ENCODE measurements around the gene CRYBA1. TPM values are rescaled to one million over a fixed set of nuclear protein-coding genes. Genes with fewer than 3 reads are reported as not detected.

CRYBA1 gene
- total and polyA plus RNA-seq, 2 of the 8 experiments (the other 6 are each of a cell fraction or from before 2014, with no cell fraction given): not detected

DNA sequence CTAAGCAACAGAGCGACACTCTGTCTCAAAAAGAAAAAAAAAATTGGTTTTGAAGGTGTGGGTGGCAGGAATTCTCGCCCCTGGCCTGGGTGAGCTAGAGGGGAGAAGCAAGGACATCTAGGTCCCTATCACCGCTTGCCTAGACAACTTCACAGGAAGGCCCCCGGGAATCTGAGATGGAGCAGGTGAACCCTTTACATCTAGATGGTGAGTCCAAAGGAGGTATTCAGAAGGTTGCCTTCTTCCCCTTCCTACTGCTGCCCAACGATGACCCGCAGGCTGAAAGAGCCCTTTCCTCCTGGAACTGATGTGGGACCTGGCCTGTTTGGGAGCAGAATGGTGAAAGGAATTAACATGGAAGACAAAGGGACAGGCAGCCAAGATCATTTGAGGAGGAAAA, 1.3 kb upstream of the CRYBA1 start:
- Histone ChIP-seq H2BK15ac (ENCODE audit: low read length) (no peak overlapping the region), H4K91ac (replicated peaks; ENCODE audit: insufficient read length, low read length) (no peak overlapping the region)
- TF ChIP-seq HDAC2 (IDR thresholded peaks at IDR 0.05; ENCODE audit: borderline replicate concordance in 1 of 2, low read depth in 2 of 2, low read length in 2 of 2) (no peak), USF2 (IDR thresholded peaks at IDR 0.05; ENCODE audit: low read length) (no peak), CTBP2 (IDR thresholded peaks at IDR 0.05; ENCODE audit: borderline replicate concordance, insufficient read depth, insufficient read length, low read length) (no peak), NRF1 (IDR thresholded peaks at IDR 0.05; ENCODE audit: low read depth, low read length) (no peak), ZNF274 (IDR thresholded peaks at IDR 0.05; ENCODE audit: borderline replicate concordance, extremely low read depth, low read length) (no peak), RAD21 (IDR thresholded peaks at IDR 0.05 in 1 of 2, conservative IDR thresholded peaks at IDR 0.05 in 1 of 2; ENCODE audit: low read depth in 2 of 2, low read length in 2 of 2) (no peak), BACH1 (IDR thresholded peaks at IDR 0.05; ENCODE audit: low read length) (no peak), ASH2L (IDR thresholded peaks at IDR 0.05; ENCODE audit: low read length) (no peak), TBP (IDR thresholded peaks at IDR 0.05; ENCODE audit: low read depth, low read length) (no peak), SRF (IDR thresholded peaks at IDR 0.05; ENCODE audit: low read depth, low read length) (no peak), CHD1 (IDR thresholded peaks at IDR 0.05; ENCODE audit: low read depth, low read length) (no peak), SIX5 (IDR thresholded peaks at IDR 0.05; ENCODE audit: low read depth, low read length) (no peak), BCL11A (IDR thresholded peaks at IDR 0.05; ENCODE audit: low read depth in 2 of 2, low read length in 2 of 2) (no peak)

More for the DNA sequence above, 1.3 kb upstream of the CRYBA1 start:
- H3K36me3 ChIP-seq (ENCODE audit: control insufficient read depth in 2 of 4, insufficient read depth in 4 of 4, low read length in 3 of 4): no peaks in the 10 kb centered on the region
- peaks cover 7 to 11% (median 9%) of the 10 kb centered on the region in 4 experiments; a peak in 6 of 7 replicates for H3K4me1 ChIP-seq (replicated peaks in 1 of 4; ENCODE audit: control insufficient read depth in 3 of 4, insufficient read depth in 4 of 4, low read length in 3 of 4)
- WGBS, 2 experiments (ENCODE audit: extremely low coverage in 1 of 2, insufficient coverage in 1 of 2, insufficient read length in 1 of 2, insufficient replicate concordance in 2 of 2, low coverage in 1 of 2, low lambda C conversion rate in 2 of 2, missing lambda C conversion rate in 1 of 2): 89% methylated on average over 6 of the region's 6 CpGs; no CpG with 5 or more reads in 1 of the 2 experiments
- H3K23me2 ChIP-seq (ENCODE audit: low read depth, low read length): no peaks in the 10 kb centered on the region
- H3K9ac ChIP-seq (replicated peaks in 1 of 4; ENCODE audit: extremely low read depth in 1 of 4, low read depth in 3 of 4, low read length in 3 of 4): no peak overlapping the region
- H3K14ac ChIP-seq (ENCODE audit: insufficient read length): no peak overlapping the region
- no peak overlapping the region for H2AK5ac ChIP-seq (ENCODE audit: low read depth, low read length)
- no peak overlapping the region for H3K4me3 ChIP-seq (ENCODE audit: extremely low read depth in 1 of 4, insufficient read depth in 2 of 4, low read depth in 3 of 4, low read length in 4 of 4)
- H2BK5ac ChIP-seq (ENCODE audit: low read depth, low read length): no peak overlapping the region
- no peak overlapping the region for H3K4ac ChIP-seq (replicated peaks; ENCODE audit: insufficient read length, low read depth, low read length)
- H2AFZ ChIP-seq (ENCODE audit: low read length): no peak overlapping the region
- no peak for DNase-seq (ENCODE audit: low read depth in 1 of 2, low spot score in 2 of 2)
- H4K8ac ChIP-seq (ENCODE audit: extremely low read depth, insufficient read depth, low read length): no peak overlapping the region
- H3K79me2 ChIP-seq (ENCODE audit: control insufficient read depth in 1 of 2, insufficient read depth in 2 of 2, low read length in 2 of 2): no peaks in the 10 kb centered on the region
- POLR2A ChIA-PET (ENCODE audit: partially characterized antibody): interaction anchor here (0.8 to 1.0 kb wide), 2 partner anchors 11 to 43 kb away, joined by 3 read pairs; no protein-coding TSS in a partner anchor
- CTCF ChIA-PET (ENCODE audit: partially characterized antibody): interaction anchor here (0.6 to 4.0 kb wide), 2 partner anchors 10 to 107 kb away, joined by 3 to 22 read pairs; no protein-coding TSS in a partner anchor
- no peak overlapping the region for H2BK12ac ChIP-seq (ENCODE audit: low read depth, low read length)
- H3K4me2 ChIP-seq (ENCODE audit: insufficient read depth in 1 of 2, low read depth in 2 of 2, low read length in 2 of 2): no peak overlapping the region
- H2BK20ac ChIP-seq (ENCODE audit: low read length): no peak overlapping the region
- H3K79me1 ChIP-seq (ENCODE audit: low read depth, low read length): no peaks in the 10 kb centered on the region; the same call in 1 of the 2 replicates
- H3K9me3 ChIP-seq (ENCODE audit: insufficient read depth in 2 of 2, low read depth in 1 of 2, low read length in 1 of 2): no peaks in the 10 kb centered on the region
- H3K27me3 ChIP-seq (replicated peaks in 1 of 4; ENCODE audit: control insufficient read depth in 3 of 4, extremely low read depth in 1 of 4, insufficient read depth in 3 of 4, low read length in 3 of 4): no peaks in the 10 kb centered on the region
- no peak overlapping the region for H3K27ac ChIP-seq (ENCODE audit: low read depth, low read length)
- H3K56ac ChIP-seq (replicated peaks; ENCODE audit: insufficient read length, low read depth, low read length): no peak overlapping the region
- H2BK120ac ChIP-seq (replicated peaks; ENCODE audit: low read depth, low read length): no peak overlapping the region
- no peak overlapping the region for H3K23ac ChIP-seq (ENCODE audit: insufficient read length)
- no peak overlapping the region for H4K5ac ChIP-seq (ENCODE audit: insufficient read length, low read depth, low read length)
- H4K20me1 ChIP-seq (replicated peaks in 1 of 2; ENCODE audit: control insufficient read depth in 1 of 2, insufficient read depth in 2 of 2, low read length in 2 of 2): no peaks in the 10 kb centered on the region
- no peak overlapping the region for H3K18ac ChIP-seq (ENCODE audit: extremely low read depth, low read length)
- FAIRE-seq: no peak
